K562 (cell line): ENCODE results near the gene CD79A. TPM values are rescaled to one million over a fixed set of nuclear protein-coding genes. Genes with fewer than 3 reads are reported as not detected.

ENCODE experiments used
- BRD9 ChIP-seq: fragments of 450-650 bp; IDR thresholded peaks from 2 replicates; pipeline ENCODE4 v1.6.1; 2018; ENCODE audit warnings: low read depth; ENCODE audit not compliant: partially characterized antibody
- CHCHD3 ChIP-seq: fragments of 250-450 bp; sonication (Bioruptor Pico); IDR thresholded peaks from 2 replicates; pipeline ENCODE4 v2.1.2; 2022; ENCODE audit warnings: mild to moderate bottlenecking
- SPI1 ChIP-seq: IDR thresholded peaks from 2 replicates; pipeline ENCODE4 v1.6.1; 2011; ENCODE audit warnings: low read depth, low read length, control low read depth, borderline replicate concordance
- SUPT5H ChIP-seq: fragments of 450-650 bp; IDR thresholded peaks from 2 replicates; pipeline ENCODE4 v1.6.1; 2016
- ZFPM2 ChIP-seq: fragments of 250-450 bp; sonication (Bioruptor Pico); IDR thresholded peaks from 2 replicates; pipeline ENCODE4 v1.5.1; 2022; ENCODE audit warnings: mild to moderate bottlenecking
- ZNF212 ChIP-seq: fragments of 450-650 bp; formaldehyde crosslinking; IDR thresholded peaks from 2 replicates; pipeline ENCODE4 v1.4.0; 2020; ENCODE audit warnings: mild to moderate bottlenecking
- polyA plus RNA-seq, 8 experiments: library from polyadenylated mRNA; depleted of rRNA in 4 of 8; stranded (reverse) in 5 of 8; unstranded in 3 of 8; fragments of >200 nt; fragmentation: Nextera tagmentation in 2 of 8; fragmentation: Illumina TruSeq in 1 of 8; extraction: Ambion mirVana in 2 of 8; extraction: Trizol in 1 of 8; gene quantifications; 2 replicates each; pipeline versions ENCODE4 v1.2.1 to v1.2.3, GENCODE V29; 2011 to 2014; ENCODE audit warnings: inconsistent platforms in 1 of 8, missing spikeins in 1 of 8
- total RNA-seq, 7 experiments: library from RNA; depleted of rRNA in 6 of 7; stranded (reverse); fragments of >200 nt in 6 of 7; fragmentation: Illumina TruSeq in 2 of 7; extraction: Trizol in 2 of 7; gene quantifications; 2 replicates each; pipeline versions ENCODE4 v1.2.1 to v1.2.3, GENCODE V29; 2011 to 2021; ENCODE audit warnings: low replicate concordance in 1 of 7
- TF ChIP-seq, protein P1 (sequence below): fragments of 150-350 bp; IDR thresholded peaks from 2 replicates; pipeline ENCODE4 v1.6.1; 2014; ENCODE audit warnings: low read depth, mild to moderate bottlenecking, low read length, borderline replicate concordance
- TF ChIP-seq, protein P2 (sequence below): fragments of 250-450 bp; sonication (Bioruptor Pico); IDR thresholded peaks from 2 replicates; pipeline ENCODE4 v1.5.0; 2021; ENCODE audit warnings: mild to moderate bottlenecking, moderate library complexity
- TF ChIP-seq, protein P3 (sequence below), 3 experiments: IDR thresholded peaks in 2 of 3; conservative IDR thresholded peaks in 1 of 3; 2 replicates each; pipeline ENCODE4 v1.5.1; 2011 to 2012; ENCODE audit warnings: low read length in 3 of 3, mild to moderate bottlenecking in 3 of 3, control low read depth in 2 of 3, improper control_type of control experiment in 1 of 3, inconsistent platforms in 1 of 3, low read depth in 1 of 3, mixed read lengths in 1 of 3, moderate library complexity in 1 of 3; ENCODE audit not compliant: insufficient read depth in 2 of 3
- TF ChIP-seq, protein P4 (sequence below): fragments of 450-650 bp; IDR thresholded peaks from 2 replicates; pipeline ENCODE4 v1.7.0; 2016; ENCODE audit warnings: borderline replicate concordance
- TF ChIP-seq, protein P5 (sequence below): sonication (generic); formaldehyde crosslinking; IDR thresholded peaks from 2 replicates; pipeline ENCODE4 v1.8.1; 2023; ENCODE audit warnings: mild to moderate bottlenecking, missing genetic modification reagents

Gene CD79A
- total and polyA plus RNA-seq, 9 of the 15 experiments (the other 6 are each of a cell fraction or from before 2014, with no cell fraction given) = 0.04 to 0.72 (median 0.17) TPM; not detected in 3

DNA sequence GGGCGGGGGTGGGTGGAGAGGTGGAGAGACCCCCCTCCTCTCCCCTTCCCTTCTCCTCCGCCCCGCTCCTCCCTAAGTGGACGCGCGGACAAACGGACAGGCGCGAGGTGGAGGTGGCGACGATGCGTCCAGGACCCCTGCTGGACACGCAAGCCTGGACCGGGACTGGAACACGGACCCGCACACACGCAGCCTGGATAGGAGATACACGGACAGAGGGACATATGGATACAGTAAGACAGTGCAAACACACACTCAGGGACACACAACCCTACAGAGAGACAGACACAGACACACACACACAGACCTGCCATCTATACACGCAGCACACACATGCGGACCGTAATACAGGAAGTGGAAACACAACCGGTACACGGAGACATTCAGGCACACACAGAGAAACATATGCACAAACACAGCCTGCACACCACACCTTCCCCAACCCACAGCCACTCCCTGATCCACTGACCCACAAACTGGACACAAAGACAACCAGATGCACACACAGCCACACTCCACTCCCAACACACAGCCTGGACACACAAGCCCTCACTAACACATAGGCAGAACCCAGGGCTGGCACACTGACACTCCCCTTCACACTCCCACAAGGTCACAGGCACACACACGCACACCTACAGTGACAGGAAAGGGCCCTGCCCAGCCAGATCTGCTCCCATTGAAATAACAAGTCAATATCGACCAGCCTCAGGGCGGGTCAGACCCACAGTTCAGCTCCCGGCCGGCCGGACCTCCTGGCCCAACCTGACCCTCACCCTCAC lies 51.9 kb downstream of the CD79A start (continued):
- TF ChIP-seq, protein P1, sequence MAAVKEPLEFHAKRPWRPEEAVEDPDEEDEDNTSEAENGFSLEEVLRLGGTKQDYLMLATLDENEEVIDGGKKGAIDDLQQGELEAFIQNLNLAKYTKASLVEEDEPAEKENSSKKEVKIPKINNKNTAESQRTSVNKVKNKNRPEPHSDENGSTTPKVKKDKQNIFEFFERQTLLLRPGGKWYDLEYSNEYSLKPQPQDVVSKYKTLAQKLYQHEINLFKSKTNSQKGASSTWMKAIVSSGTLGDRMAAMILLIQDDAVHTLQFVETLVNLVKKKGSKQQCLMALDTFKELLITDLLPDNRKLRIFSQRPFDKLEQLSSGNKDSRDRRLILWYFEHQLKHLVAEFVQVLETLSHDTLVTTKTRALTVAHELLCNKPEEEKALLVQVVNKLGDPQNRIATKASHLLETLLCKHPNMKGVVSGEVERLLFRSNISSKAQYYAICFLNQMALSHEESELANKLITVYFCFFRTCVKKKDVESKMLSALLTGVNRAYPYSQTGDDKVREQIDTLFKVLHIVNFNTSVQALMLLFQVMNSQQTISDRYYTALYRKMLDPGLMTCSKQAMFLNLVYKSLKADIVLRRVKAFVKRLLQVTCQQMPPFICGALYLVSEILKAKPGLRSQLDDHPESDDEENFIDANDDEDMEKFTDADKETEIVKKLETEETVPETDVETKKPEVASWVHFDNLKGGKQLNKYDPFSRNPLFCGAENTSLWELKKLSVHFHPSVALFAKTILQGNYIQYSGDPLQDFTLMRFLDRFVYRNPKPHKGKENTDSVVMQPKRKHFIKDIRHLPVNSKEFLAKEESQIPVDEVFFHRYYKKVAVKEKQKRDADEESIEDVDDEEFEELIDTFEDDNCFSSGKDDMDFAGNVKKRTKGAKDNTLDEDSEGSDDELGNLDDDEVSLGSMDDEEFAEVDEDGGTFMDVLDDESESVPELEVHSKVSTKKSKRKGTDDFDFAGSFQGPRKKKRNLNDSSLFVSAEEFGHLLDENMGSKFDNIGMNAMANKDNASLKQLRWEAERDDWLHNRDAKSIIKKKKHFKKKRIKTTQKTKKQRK = no peak
- TF ChIP-seq, protein P2, sequence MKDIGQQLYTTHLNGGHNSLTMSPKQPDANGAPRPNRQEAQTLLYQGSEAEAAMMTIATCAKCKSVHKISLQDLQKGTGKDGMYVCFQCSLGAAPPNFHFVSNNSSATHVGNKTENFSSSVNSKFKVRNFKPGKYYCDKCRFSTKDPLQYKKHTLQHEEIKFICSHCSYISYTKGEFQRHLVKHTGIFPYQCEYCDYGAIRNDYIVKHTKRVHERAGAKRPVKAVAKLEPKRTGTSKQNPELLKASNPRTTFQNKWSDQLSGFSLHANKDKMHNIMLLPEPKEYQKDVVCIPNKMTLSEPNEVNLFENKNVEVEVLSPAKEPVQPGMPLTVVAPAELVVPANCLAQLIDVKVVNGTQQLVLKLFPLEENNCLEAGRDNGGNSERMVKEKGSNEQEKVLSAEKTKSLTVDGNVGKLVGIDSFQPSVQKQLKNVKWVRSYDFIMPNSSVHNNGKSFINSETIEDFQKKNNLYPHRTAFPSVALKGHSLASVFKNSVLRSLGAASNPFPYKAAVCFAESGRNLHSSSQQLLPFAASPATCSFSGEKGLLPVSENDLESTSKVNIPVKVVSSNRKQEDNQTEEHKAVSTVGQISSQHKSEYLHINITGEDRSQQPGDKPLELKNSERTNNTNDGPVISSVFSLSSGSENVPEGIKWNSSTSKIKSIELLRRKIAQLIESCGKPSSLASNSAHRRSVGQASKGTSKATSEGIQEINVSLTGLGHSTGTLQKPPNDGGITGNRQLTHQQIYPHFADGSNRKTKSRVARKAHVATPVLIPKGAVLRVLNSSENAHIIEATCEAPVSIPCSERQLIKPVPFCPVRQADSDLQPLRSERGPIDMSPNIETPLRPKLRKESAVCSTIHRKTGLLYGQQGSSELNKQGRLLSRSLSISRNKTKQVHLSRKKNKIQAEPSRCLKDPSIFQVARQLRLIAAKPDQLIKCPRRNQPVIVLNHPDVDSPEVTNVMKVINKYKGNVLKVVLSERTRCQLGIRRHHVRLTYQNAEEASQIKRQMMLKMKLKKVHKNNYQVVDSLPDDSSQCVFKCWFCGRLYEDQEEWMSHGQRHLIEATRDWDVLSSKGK (CRISPR knock-in tag) = no peak
- TF ChIP-seq, protein P3, sequence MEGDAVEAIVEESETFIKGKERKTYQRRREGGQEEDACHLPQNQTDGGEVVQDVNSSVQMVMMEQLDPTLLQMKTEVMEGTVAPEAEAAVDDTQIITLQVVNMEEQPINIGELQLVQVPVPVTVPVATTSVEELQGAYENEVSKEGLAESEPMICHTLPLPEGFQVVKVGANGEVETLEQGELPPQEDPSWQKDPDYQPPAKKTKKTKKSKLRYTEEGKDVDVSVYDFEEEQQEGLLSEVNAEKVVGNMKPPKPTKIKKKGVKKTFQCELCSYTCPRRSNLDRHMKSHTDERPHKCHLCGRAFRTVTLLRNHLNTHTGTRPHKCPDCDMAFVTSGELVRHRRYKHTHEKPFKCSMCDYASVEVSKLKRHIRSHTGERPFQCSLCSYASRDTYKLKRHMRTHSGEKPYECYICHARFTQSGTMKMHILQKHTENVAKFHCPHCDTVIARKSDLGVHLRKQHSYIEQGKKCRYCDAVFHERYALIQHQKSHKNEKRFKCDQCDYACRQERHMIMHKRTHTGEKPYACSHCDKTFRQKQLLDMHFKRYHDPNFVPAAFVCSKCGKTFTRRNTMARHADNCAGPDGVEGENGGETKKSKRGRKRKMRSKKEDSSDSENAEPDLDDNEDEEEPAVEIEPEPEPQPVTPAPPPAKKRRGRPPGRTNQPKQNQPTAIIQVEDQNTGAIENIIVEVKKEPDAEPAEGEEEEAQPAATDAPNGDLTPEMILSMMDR (IDR thresholded peaks at IDR 0.05 in 2 of 3, conservative IDR thresholded peaks at IDR 0.05 in 1 of 3; ENCODE audit: insufficient read depth in 2 of 3, low read depth in 1 of 3, low read length in 3 of 3) = peak in 1 of 3 experiments; percentile 2; a peak in 1 of 6 replicates
- no peak for TF ChIP-seq ZNF212 (CRISPR knock-in tag)
- TF ChIP-seq SUPT5H = peak; percentile 67
- TF ChIP-seq ZFPM2 (CRISPR knock-in tag) = 0 out of 2 replicates have a peak, but pooled peaks have one; percentile 44
- TF ChIP-seq CHCHD3 = no peak
- TF ChIP-seq, protein P4, sequence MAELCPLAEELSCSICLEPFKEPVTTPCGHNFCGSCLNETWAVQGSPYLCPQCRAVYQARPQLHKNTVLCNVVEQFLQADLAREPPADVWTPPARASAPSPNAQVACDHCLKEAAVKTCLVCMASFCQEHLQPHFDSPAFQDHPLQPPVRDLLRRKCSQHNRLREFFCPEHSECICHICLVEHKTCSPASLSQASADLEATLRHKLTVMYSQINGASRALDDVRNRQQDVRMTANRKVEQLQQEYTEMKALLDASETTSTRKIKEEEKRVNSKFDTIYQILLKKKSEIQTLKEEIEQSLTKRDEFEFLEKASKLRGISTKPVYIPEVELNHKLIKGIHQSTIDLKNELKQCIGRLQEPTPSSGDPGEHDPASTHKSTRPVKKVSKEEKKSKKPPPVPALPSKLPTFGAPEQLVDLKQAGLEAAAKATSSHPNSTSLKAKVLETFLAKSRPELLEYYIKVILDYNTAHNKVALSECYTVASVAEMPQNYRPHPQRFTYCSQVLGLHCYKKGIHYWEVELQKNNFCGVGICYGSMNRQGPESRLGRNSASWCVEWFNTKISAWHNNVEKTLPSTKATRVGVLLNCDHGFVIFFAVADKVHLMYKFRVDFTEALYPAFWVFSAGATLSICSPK = peak; percentile 79; the same call in 1 of the 2 replicates
- TF ChIP-seq, protein P5, sequence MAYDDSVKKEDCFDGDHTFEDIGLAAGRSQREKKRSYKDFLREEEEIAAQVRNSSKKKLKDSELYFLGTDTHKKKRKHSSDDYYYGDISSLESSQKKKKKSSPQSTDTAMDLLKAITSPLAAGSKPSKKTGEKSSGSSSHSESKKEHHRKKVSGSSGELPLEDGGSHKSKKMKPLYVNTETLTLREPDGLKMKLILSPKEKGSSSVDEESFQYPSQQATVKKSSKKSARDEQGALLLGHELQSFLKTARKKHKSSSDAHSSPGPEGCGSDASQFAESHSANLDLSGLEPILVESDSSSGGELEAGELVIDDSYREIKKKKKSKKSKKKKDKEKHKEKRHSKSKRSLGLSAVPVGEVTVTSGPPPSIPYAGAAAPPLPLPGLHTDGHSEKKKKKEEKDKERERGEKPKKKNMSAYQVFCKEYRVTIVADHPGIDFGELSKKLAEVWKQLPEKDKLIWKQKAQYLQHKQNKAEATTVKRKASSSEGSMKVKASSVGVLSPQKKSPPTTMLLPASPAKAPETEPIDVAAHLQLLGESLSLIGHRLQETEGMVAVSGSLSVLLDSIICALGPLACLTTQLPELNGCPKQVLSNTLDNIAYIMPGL (CRISPR knock-in tag) = no peak
- peak; percentile 84 for TF ChIP-seq BRD9
- TF ChIP-seq SPI1 = peak; percentile 92
